ENCODE measurements around the gene SPATA2.
"Not testable (repeated sequence)": the region's sequence is repeated elsewhere in the genome, so short reads cannot be mapped to it uniquely, and the experiment has no call there.

SPATA2 gene

DNA sequence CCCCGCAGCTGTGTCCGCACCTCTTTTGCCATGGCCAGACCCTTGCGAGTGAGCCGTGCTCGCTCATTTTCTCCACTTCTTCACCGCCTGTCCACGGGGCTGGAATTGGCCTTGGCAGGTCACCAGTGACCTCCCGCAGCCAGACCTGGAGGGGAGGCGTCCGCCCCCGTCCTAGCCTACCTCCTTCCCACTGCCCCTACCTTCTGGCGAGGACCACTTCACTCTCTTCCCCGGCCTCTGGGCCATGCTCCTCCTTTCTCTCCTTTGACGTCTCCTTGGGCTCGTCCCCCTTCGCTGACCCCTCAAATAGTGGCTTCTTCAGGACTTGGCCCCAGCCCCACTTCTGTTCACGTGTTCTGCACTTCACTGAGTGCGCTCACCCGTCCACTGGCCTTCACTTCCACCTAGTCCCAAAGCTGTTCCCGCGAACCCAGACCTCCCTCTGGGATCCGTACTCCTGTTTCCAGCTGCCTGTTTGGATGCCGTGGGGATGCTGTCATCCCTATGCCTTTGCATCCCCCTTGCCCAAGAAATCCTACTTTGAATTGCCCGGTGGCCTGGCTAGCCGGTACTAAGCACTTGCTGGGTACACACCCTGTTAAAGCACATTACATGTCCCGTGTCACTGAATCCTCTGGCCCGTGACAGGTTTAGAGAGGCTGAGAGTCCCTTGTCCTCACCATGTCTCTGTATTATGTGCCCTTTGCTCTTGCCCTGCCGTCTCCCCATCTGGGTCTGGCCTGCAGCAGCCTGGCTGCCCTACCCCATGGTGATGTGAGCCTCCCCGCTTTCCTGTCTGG is 33.0 kb downstream of the SPATA2 start:
- no peak for DNase-seq

DNA sequence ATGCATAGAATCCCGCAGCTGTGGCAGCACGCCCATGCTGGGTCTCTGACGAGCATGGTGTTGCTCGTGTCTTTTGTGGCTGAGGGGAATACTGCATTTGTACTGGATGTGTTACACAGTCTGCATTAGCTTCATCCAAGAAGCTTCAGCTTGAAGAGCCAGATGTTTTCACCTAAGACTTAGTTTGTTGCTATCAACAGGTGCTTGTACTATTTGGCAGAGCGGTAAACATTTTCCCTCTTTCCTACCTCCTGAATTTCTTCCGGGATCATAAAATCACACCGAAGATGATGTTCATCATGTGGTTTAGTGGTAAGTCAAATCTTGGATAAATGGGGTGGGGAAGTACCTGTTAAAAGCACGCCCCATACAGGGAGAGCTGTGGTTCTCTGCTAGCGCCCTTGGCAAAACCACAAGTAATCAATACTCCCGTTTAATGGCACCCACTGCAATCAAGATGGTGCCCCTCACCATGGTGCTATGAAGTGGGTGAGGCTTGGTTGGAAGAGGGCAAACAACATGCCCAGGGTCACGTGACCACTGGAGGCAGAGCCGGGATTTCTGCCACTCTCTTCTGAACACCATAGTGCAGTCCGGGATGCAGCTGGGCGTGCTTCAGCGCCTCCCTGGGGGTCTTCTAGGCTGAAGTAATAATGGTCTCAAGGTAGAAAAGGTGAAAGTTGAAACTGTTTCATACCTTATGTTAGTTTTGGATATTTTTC is 34.4 kb downstream of the SPATA2 start:
- DNase-seq: no peak

GRCh38 chr20:49880177-49880576 is 35.2 kb downstream of the SPATA2 start:
- no peak for DNase-seq

GRCh38 chr20:49878977-49879376 is 36.4 kb downstream of the SPATA2 start:
- DNase-seq: no peak

DNA sequence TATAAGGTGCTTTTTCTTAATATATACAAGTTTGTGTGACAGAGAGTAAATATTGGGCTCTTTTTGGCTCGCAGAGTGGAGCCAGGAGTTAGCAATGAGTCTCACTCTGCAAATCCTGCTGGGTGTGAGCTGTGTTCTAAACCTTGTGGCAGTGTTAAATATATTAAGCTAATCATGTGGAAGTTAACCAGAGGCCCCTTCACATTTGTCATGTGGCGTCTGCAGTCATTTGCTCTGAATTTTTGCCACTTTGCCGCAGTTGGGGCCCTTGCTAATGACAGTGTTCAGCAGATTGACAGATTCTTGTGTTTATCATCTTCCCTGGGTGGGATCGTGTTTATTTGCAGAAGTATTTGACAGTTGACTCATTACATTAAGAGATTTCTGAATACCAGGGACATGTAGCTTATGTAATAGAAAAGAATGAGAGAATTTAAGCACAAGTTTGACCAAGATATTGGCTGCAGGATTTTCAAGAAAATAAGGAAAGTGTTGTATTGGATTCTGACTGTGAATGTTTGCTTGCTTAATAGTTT is 37.9 kb downstream of the SPATA2 start:
- no peak for DNase-seq

DNA sequence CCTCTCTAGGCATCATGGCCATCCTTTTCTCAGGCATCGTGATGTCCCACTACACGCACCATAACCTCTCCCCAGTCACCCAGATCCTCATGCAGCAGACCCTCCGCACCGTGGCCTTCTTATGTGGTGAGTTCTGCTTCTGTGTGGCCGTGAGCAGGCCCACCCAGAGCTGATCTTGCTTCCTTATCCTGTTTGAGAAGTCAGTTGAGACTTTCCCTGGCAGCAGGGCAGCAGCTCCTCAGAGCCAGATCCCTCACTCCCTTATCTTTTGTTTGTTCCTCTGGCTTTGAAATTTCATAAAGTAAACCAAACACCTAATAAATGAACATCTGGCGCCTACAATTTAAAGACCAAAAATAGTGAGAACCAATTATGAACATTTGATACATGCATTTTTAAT is 40.6 kb downstream of the SPATA2 start:
- DNase-seq: no peak

GRCh38 chr20:49872056-49872455 is 43.3 kb downstream of the SPATA2 start:
- no peak for DNase-seq

- no peak for DNase-seq
These were observed 43.9 kb downstream of the SPATA2 start for GRCh38 chr20:49871391-49871948.

DNA sequence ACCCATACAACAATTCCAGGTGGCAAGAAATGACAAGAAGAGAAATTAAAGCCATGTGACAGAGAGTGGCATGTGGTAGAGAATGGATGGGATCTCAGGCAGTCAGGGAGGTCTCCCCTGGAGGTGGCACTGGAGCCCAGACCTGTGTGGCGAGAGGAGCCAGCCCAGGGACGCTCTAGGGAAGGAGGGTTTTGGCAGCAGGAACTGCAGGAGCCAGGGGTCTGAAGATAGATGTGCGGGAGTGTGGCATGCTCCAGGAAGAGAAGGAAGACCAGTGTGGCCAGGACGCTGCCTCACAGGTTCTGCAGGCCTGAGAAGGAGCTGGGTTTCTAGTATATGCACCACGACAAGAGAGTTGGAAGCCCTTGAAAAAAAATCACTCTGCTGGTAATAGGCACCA is 45.1 kb downstream of the SPATA2 start:
- no peak for DNase-seq

GRCh38 chr20:49868964-49869363 is 46.4 kb downstream of the SPATA2 start:
- DNase-seq: no peak

DNA sequence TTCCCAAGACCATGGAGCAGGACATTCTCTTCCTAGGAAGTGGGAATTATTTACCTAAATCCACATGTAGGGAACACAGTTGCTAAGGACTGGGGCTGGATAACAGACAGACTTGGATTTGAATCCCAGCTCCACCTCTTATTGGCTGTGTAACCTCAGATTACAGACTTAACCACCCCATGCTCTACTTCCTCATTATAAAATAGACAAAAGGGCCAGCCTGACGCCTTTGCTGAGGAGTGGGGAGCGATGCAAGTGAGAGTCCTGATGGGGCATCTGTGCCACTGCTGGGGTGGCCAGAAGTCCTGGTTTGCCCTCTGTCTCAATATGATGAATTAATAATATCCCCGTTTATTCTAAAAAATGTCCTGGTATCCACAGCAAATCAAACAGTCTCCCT is 46.8 kb downstream of the SPATA2 start:
- DNase-seq: no peak

DNA sequence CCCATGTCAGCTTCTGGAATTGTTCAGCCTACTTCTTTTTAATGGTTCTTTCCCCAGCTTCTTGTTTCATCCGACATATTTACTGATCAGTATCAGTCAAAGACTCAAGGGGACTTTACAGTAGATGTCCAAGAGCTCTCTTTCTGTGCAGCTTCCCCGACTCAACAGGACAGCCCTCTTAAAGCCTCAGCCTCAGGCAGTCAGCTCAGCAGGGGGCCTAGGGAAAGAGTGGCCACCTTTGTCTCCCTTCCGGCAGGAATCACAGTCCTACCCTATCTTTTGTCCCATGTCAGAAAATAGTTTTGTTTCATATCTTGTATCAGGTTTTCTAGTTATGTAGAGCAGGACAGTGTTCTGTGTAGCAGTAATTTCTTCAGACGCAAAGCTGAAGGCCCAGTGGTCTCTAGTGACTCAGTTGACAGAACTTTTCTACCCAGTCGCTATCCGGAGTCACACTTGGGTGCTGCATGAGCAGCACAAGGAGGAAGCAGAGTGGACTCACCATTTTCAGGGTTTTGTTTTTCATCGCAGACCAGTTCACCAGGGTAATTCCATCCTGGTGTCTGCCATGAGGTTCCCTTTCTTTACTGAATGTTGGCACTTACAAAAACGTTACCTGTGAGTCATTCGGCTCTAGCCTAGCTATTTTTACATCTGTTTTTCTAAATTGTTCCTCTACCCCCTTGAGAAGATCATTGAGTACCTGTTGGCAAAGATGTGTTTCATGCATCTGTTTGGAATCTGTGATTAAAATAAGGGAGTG is 47.7 kb downstream of the SPATA2 start:
- no peak for DNase-seq

- no peak for DNase-seq
These were observed 49.3 kb downstream of the SPATA2 start for GRCh38 chr20:49866051-49866450.

GRCh38 chr20:49865559-49865958 is 49.8 kb downstream of the SPATA2 start:
- DNase-seq: no peak

DNA sequence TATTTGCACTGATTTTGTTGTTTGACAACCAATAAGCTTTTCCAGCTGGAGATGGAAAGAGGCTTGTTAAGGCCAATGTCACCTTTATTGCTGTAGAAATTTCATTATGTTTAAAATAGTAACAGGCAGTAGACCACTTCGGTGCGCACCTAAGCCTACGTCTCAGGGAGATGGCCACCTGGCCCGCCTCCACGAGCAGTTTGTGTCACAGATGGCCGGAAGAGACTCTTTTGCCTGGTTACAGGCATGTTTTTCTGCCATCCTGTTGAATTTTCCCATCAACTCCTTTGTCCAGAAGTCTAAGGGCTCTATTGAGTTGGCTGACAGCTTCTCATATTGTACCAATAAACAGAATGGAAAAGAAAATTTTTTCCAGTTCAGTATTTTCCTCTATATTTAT is 51.7 kb downstream of the SPATA2 start:
- no peak for DNase-seq

DNA sequence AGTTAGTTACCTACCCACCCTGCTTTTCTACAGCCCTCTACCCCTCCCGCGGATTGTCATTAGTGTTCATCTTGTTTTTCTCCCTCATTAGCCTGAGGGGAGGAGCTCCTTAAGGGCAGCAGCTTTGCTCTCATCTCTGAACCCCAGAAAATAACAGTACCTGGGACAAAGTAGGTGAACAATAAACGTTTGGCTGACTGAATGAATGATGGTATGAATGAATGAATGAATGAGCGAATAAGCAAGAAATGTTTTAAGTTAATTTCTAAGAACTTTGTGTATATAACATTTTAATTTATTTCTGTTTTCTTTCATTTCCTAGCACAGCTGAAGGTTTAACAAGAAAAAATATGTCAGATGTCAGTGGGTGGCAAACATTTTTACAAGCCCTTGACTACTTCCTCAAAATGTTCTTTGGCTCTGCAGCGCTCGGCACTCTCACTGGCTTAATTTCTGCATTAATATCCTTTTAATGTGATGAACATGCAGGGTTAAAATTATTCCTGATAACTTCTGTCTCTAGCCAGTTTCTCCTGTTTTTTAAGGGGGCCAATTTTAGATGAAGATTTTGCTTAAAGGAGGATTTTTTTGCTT is 52.6 kb downstream of the SPATA2 start:
- DNase-seq: no peak

DNA sequence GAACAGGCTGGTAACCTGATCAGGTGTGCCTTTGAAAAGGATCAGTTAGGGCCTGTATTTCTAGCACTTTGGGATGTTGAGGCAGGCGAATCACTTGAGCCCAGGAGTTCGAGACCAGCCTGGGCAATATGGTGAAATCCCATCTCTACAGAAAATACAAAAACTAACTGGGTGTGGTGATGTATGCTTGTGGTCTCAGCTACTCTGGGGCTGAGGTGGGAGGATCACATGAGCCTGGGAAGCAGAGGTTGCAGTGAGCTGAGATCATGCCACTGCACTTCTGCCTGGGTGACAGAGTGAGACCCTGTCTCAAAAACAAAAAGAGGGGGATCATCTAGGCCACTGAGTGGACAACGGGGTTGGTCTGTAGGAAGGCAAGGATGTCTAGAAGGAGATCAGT is 54.1 kb downstream of the SPATA2 start:
- DNase-seq: not testable (repeated sequence)

- no peak for DNase-seq
These were observed 55.5 kb downstream of the SPATA2 start for GRCh38 chr20:49859807-49860206.

DNA sequence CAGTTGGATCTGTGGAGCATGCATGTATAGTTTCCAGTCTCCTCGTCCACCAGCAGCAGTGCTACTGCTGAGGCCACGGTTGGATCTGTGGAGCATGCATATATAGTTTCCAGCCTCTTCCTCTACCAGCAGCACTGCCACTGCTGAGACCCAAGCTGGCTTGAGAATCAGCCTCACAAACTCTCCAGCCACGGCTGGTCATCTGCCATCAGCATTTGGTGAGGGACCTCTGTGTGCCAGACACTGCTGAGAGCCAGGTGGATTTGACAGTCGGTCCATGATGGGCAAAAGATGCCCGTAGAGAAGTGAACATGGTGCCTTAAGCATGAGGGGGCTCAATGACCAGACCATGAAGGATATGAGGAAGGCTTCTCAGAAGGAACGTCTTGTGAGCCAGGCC is 56.3 kb downstream of the SPATA2 start:
- no peak for DNase-seq

GRCh38 chr20:49858076-49858585 is 57.2 kb downstream of the SPATA2 start:
- no peak for DNase-seq

GRCh38 chr20:49856904-49857303 is 58.4 kb downstream of the SPATA2 start:
- DNase-seq: no peak

DNA sequence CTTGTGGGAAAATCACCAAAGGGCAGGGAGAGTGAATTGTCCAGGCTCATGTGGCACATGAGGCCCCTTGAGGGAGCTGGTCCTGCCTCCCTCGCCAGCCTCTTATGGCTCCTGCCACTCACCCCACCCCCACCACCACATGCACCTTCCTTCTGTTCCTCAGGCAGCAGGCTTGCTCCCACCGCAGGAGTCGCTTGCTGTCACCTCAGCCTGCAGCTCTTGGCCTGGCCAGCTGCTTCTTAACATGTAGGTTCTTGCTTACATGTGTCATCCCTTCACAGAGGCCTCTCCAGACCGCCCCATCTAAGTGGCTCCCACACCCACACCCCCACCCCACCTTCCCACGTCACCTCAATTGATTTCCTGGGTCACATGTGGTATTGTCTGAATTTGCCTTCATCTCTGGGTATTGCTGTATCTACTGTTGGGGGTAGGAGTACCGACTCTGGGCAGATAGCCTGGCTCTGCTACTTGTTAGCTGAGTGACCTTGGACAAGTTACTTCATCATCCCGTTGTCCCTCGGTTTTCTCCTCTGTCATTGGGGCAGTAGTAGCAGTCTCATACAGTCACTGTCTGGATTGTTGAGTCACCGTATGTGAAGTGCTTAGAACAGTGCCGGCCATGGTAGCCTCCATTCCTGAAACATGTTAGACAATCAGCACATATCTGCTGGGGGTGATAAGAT is 61.0 kb downstream of the SPATA2 start:
- no peak for DNase-seq

Data from stimulated activated CD8-positive, alpha-beta memory T cell treated with anti-CD3 and anti-CD28 coated beads, Interleukin-4, amount 100 ng/mL, for 48 hours (primary cell).